Fibroblast of skin of abdomen (primary cell): ENCODE measurements around the gene USP40.

Experiments
- DNase-seq: peaks from one replicate; pipeline ENCODE4 v3.0.0-alpha.2; 2013

The USP40 gene

GRCh38 chr2:233556881-233557736 lies 9.5 kb downstream of the USP40 start:
- DNase-seq = peak; percentile 75

GRCh38 chr2:233553366-233553765 lies 13.2 kb downstream of the USP40 start:
- DNase-seq = no peak

GRCh38 chr2:233551491-233551890 lies 15.1 kb downstream of the USP40 start:
- DNase-seq = no peak

- DNase-seq = no peak
Measured at GRCh38 chr2:233546774-233547173, 19.8 kb downstream of the USP40 start.

- DNase-seq = peak; percentile 14
Measured at GRCh38 chr2:233546101-233546500, 20.5 kb downstream of the USP40 start.

GRCh38 chr2:233544200-233544610 lies 22.4 kb downstream of the USP40 start:
- DNase-seq = peak; percentile 67

GRCh38 chr2:233542507-233542906 lies 24.1 kb downstream of the USP40 start:
- peak; percentile 80 for DNase-seq

- DNase-seq = no peak
Measured at GRCh38 chr2:233538741-233539140, 27.8 kb downstream of the USP40 start.

GRCh38 chr2:233535271-233535670 lies 31.3 kb downstream of the USP40 start:
- DNase-seq = no peak

GRCh38 chr2:233532971-233533370 lies 33.6 kb downstream of the USP40 start:
- no peak for DNase-seq

GRCh38 chr2:233531955-233532354 lies 34.6 kb downstream of the USP40 start:
- DNase-seq = no peak

- no peak for DNase-seq
Measured at GRCh38 chr2:233530381-233530780, 36.2 kb downstream of the USP40 start.

GRCh38 chr2:233528182-233528581 lies 38.4 kb downstream of the USP40 start:
- no peak for DNase-seq

- DNase-seq = no peak
Measured at GRCh38 chr2:233525791-233526190, 40.8 kb downstream of the USP40 start.

- no peak for DNase-seq
Measured at GRCh38 chr2:233519787-233520611, 46.6 kb downstream of the USP40 start.

- no peak for DNase-seq
Measured at GRCh38 chr2:233513953-233514655, 52.5 kb downstream of the USP40 start.

- DNase-seq = no peak
Measured at GRCh38 chr2:233503947-233504637, 62.5 kb downstream of the USP40 start.

- DNase-seq = no peak
Measured at GRCh38 chr2:233503481-233503880, 63.1 kb downstream of the USP40 start.

- DNase-seq = peak; percentile 73
Measured at GRCh38 chr2:233501198-233502076, 65.1 kb downstream of the USP40 start.

- no peak for DNase-seq
Measured at GRCh38 chr2:233499928-233500327, 66.7 kb downstream of the USP40 start.

GRCh38 chr2:233498126-233498525 lies 68.5 kb downstream of the USP40 start:
- DNase-seq = no peak
